CD4-positive, alpha-beta memory T cell (primary cell): ENCODE measurements around the gene TTLL1. TPM values are rescaled to one million over a fixed set of nuclear protein-coding genes. Genes with fewer than 3 reads are reported as not detected.
"Not testable (repeated sequence)": the region's sequence is repeated elsewhere in the genome, so short reads cannot be mapped to it uniquely, and the experiment has no call there.

ENCODE experiments used
- CTCF ChIA-PET: fragments of 350-600 bp; sonication (Branson Sonifier 250); formaldehyde crosslinking; loops from one replicate; lab custom pipeline; 2021; ENCODE audit warnings: inconsistent platforms; ENCODE audit not compliant: partially characterized antibody; lab: Charles Lee
- POLR2A ChIA-PET: fragments of 350-600 bp; sonication (Branson Sonifier 250); formaldehyde crosslinking; loops from one replicate; lab custom pipeline; 2021; ENCODE audit not compliant: partially characterized antibody; lab: Charles Lee
- DNase-seq, 5 donors: peaks; one replicate each; pipeline versions ENCODE4 v3.0.0 to v3.0.0-alpha.2; 2020 to 2022; ENCODE audit warnings: mixed read lengths in 1 of 5
- H3K27ac ChIP-seq: one replicate; pipeline ENCODE4 v1.7.0; 2013; ENCODE audit warnings: low read depth, low read length
- H3K27me3 ChIP-seq: 2 replicates; pipeline ENCODE4 v1.7.0; 2013; ENCODE audit warnings: mild to moderate bottlenecking, low read length, moderate library complexity; ENCODE audit not compliant: insufficient read depth
- H3K36me3 ChIP-seq: 2 replicates; pipeline ENCODE4 v1.7.0; 2013; ENCODE audit warnings: mild to moderate bottlenecking, low read length, moderate library complexity; ENCODE audit not compliant: insufficient read depth
- H3K4me1 ChIP-seq: 2 replicates; pipeline ENCODE4 v1.7.0; 2013; ENCODE audit warnings: mild to moderate bottlenecking, low read length, moderate library complexity; ENCODE audit not compliant: insufficient read depth
- H3K4me3 ChIP-seq, 2 donors: one replicate each; pipeline ENCODE4 v1.7.0; 2013; ENCODE audit warnings: low read length in 2 of 2, mild to moderate bottlenecking in 1 of 2
- H3K9me3 ChIP-seq, 2 donors: one replicate each; pipeline ENCODE4 v1.7.0; 2013; ENCODE audit warnings: low read length in 2 of 2, control low read depth in 1 of 2; ENCODE audit not compliant: control insufficient read depth in 1 of 2
- H3K27ac Mint-ChIP-seq, 7 donors: one replicate each; pipeline ENCODE4 v1.8.0; 2020 to 2021; ENCODE audit warnings: mixed read lengths in 7 of 7, mild to moderate bottlenecking in 6 of 7, inconsistent platforms in 3 of 7, moderate library complexity in 3 of 7
- H3K27me3 Mint-ChIP-seq, 2 donors: one replicate each; pipeline ENCODE4 v1.8.0; 2020 to 2021; ENCODE audit warnings: mixed read lengths in 2 of 2
- H3K36me3 Mint-ChIP-seq, 2 donors: one replicate each; pipeline ENCODE4 v1.8.0; 2020 to 2021; ENCODE audit warnings: mixed read lengths in 2 of 2, inconsistent platforms in 1 of 2, mild to moderate bottlenecking in 1 of 2
- H3K4me1 Mint-ChIP-seq, 4 donors: one replicate each; pipeline ENCODE4 v1.8.0; 2020 to 2021; ENCODE audit warnings: mixed read lengths in 4 of 4, mild to moderate bottlenecking in 1 of 4
- H3K4me3 Mint-ChIP-seq, 8 donors: one replicate each; pipeline ENCODE4 v1.8.0; 2020 to 2021; ENCODE audit warnings: mixed read lengths in 8 of 8, mild to moderate bottlenecking in 7 of 8, moderate library complexity in 6 of 8, inconsistent platforms in 3 of 8
- H3K9me3 Mint-ChIP-seq, 8 donors: one replicate each; pipeline ENCODE4 v1.8.0; 2020 to 2021; ENCODE audit warnings: mixed read lengths in 8 of 8, mild to moderate bottlenecking in 5 of 8, inconsistent platforms in 3 of 8, moderate library complexity in 1 of 8
- intact Hi-C: fragments of 100-400 bp; cut with micrococcal nuclease; formaldehyde crosslinking; loops from one replicate; pipeline ENCODE4 v1.15.1; 2023
- polyA plus RNA-seq, 2 donors: library from polyadenylated mRNA; unstranded; fragments of 300-500 nt; fragmentation: Illumina TruSeq; gene quantifications; one replicate each; pipeline ENCODE4 v1.2.3, GENCODE V29; 2021
- total RNA-seq, 2 experiments: library from RNA; stranded (reverse); gene quantifications; one replicate each; pipeline ENCODE4 v1.2.3, GENCODE V29; 2021

TTLL1 gene
- total and polyA plus RNA-seq, 4 experiments from 2014 or later = 6.4 to 15.6 (median 9.0) TPM

- Mint-ChIP-seq H3K36me3 (peaks cover 0 to 3% of the 10 kb centered on the region in 2 donors), H3K9me3 (no peaks in the 10 kb centered on the region), H3K27ac (peak overlapping the region in 5 of 7 donors; percentile 10 to 85 (median 80)), H3K4me1 (peaks cover 53 to 97% (median 82%) of the 10 kb centered on the region in 4 donors), H3K4me3 (peak overlapping the region in 5 of 8 donors; percentile 22 to 58 (median 43)), H3K27me3 (no peaks in the 10 kb centered on the region)
- Histone ChIP-seq H3K27me3 (no peaks in the 10 kb centered on the region), H3K4me3 (no peak overlapping the region), H3K27ac (no peak overlapping the region), H3K9me3 (no peaks in the 10 kb centered on the region), H3K36me3 (no peaks in the 10 kb centered on the region), H3K4me1 (peaks cover 69% of the 10 kb centered on the region)
- intact Hi-C loops = no loop called here
- CTCF ChIA-PET = interaction anchor here (1.1 to 1.5 kb wide), 2 partner anchors 11 to 88 kb away, joined by 3 read pairs; no protein-coding TSS in a partner anchor
- POLR2A ChIA-PET = interaction anchor here (1.7 to 2.2 kb wide), 2 partner anchors 12 to 13 kb away, joined by 8 read pairs; no protein-coding TSS in a partner anchor
- DNase-seq = no peak
Measured at GRCh38 chr22:43002202-43002586, 87.0 kb downstream of the TTLL1 start.

- POLR2A ChIA-PET = interaction anchor here (1.7 to 2.2 kb wide), 2 partner anchors 12 to 14 kb away, joined by 8 read pairs; no protein-coding TSS in a partner anchor
- CTCF ChIA-PET = interaction anchor here (0.9 to 1.5 kb wide), 4 partner anchors 12 to 89 kb away, joined by 3 to 6 read pairs (median 3); no protein-coding TSS in a partner anchor
- no peaks in the 10 kb centered on the region for H3K9me3 ChIP-seq
- Mint-ChIP-seq H3K27me3 (no peaks in the 10 kb centered on the region), H3K4me3 (peak overlapping the region; percentile 22 to 58 (median 42)), H3K4me1 (peaks cover 49 to 92% (median 77%) of the 10 kb centered on the region in 4 donors), H3K9me3 (no peaks in the 10 kb centered on the region), H3K36me3 (peaks cover 0 to 3% of the 10 kb centered on the region in 2 donors), H3K27ac (peak overlapping the region; percentile 35 to 85 (median 74))
- peaks cover 67% of the 10 kb centered on the region for H3K4me1 ChIP-seq
- no peak for DNase-seq
- no peak overlapping the region for H3K4me3 ChIP-seq
- intact Hi-C loops = no loop called here
- H3K27ac ChIP-seq = no peak overlapping the region
- H3K36me3 ChIP-seq = no peaks in the 10 kb centered on the region
- no peaks in the 10 kb centered on the region for H3K27me3 ChIP-seq
Measured at GRCh38 chr22:43001271-43002201, 87.7 kb downstream of the TTLL1 start.

- peaks cover 0 to 3% of the 10 kb centered on the region in 2 donors for H3K36me3 Mint-ChIP-seq
- H3K27ac Mint-ChIP-seq = peak overlapping the region in 5 of 7 donors; percentile 34 to 85 (median 55)
- Histone ChIP-seq H3K27ac (no peak overlapping the region), H3K4me3 (no peak overlapping the region), H3K9me3 (no peaks in the 10 kb centered on the region), H3K36me3 (no peaks in the 10 kb centered on the region), H3K4me1 (peaks cover 65% of the 10 kb centered on the region), H3K27me3 (no peaks in the 10 kb centered on the region)
- peak overlapping the region in 3 of 8 donors; percentile 25 to 58 (median 35) for H3K4me3 Mint-ChIP-seq
- DNase-seq = no peak
- H3K27me3 Mint-ChIP-seq = no peaks in the 10 kb centered on the region
- intact Hi-C loops = no loop called here
- no peaks in the 10 kb centered on the region for H3K9me3 Mint-ChIP-seq
- peaks cover 45 to 86% (median 70%) of the 10 kb centered on the region in 4 donors for H3K4me1 Mint-ChIP-seq
- ChIA-PET POLR2A (interaction anchor here (1.6 to 2.2 kb wide), 2 partner anchors 13 to 15 kb away, joined by 4 to 8 read pairs; partner anchors contain the start of gene PACSIN2), CTCF (interaction anchor here (0.9 to 1.4 kb wide), 2 partner anchors 14 to 33 kb away, joined by 3 to 6 read pairs; no protein-coding TSS in a partner anchor)
Measured at GRCh38 chr22:43000441-43001175, 88.6 kb downstream of the TTLL1 start.

GRCh38 chr22:42997582-42998090 lies 91.6 kb downstream of the TTLL1 start:
- H3K36me3 Mint-ChIP-seq = peaks cover 6 to 7% of the 10 kb centered on the region in 2 donors
- no peaks in the 10 kb centered on the region for H3K9me3 Mint-ChIP-seq
- H3K27ac Mint-ChIP-seq = peak overlapping the region in 4 of 7 donors; percentile 6 to 79 (median 57)
- H3K27ac ChIP-seq = no peak overlapping the region
- no peaks in the 10 kb centered on the region for H3K9me3 ChIP-seq
- peaks cover 37 to 70% (median 52%) of the 10 kb centered on the region in 4 donors for H3K4me1 Mint-ChIP-seq
- CTCF ChIA-PET = no interaction called here
- DNase-seq = no peak
- POLR2A ChIA-PET = interaction anchor here (0.5 to 0.9 kb wide), 2 partner anchors 9 to 17 kb away, joined by 3 read pairs; partner anchors contain the start of gene PACSIN2
- H3K36me3 ChIP-seq = no peaks in the 10 kb centered on the region
- intact Hi-C loops = no loop called here
- no peaks in the 10 kb centered on the region for H3K27me3 Mint-ChIP-seq
- H3K27me3 ChIP-seq = no peaks in the 10 kb centered on the region
- peak overlapping the region in 2 of 8 donors; percentile 12 to 25 for H3K4me3 Mint-ChIP-seq
- no peak overlapping the region for H3K4me3 ChIP-seq
- peaks cover 44% of the 10 kb centered on the region for H3K4me1 ChIP-seq

GRCh38 chr22:42996646-42997365 lies 92.4 kb downstream of the TTLL1 start:
- Histone ChIP-seq H3K4me3 (no peak overlapping the region), H3K4me1 (peaks cover 35% of the 10 kb centered on the region), H3K27ac (no peak overlapping the region), H3K27me3 (no peaks in the 10 kb centered on the region), H3K9me3 (no peaks in the 10 kb centered on the region), H3K36me3 (no peaks in the 10 kb centered on the region)
- no peaks in the 10 kb centered on the region for H3K9me3 Mint-ChIP-seq
- ChIA-PET CTCF (interaction anchor here (0.5 kb wide), 1 partner anchor 54 kb away, joined by 3 read pairs; no protein-coding TSS in a partner anchor), POLR2A (interaction anchor here (0.9 kb wide), 1 partner anchor 18 kb away, joined by 3 read pairs; the partner anchor contains the start of gene PACSIN2)
- peaks cover 28 to 68% (median 44%) of the 10 kb centered on the region in 4 donors for H3K4me1 Mint-ChIP-seq
- peak overlapping the region in 1 of 7 donors; percentile 62 for H3K27ac Mint-ChIP-seq
- intact Hi-C loops = no loop called here
- H3K36me3 Mint-ChIP-seq = peaks cover 6 to 8% of the 10 kb centered on the region in 2 donors
- H3K27me3 Mint-ChIP-seq = no peaks in the 10 kb centered on the region
- H3K4me3 Mint-ChIP-seq = no peak overlapping the region
- no peak for DNase-seq

- H3K4me3 Mint-ChIP-seq, H3K27me3 Mint-ChIP-seq, H3K27ac ChIP-seq, POLR2A ChIA-PET, H3K36me3 Mint-ChIP-seq, H3K36me3 ChIP-seq, DNase-seq, H3K9me3 ChIP-seq, H3K27me3 ChIP-seq, H3K9me3 Mint-ChIP-seq, H3K4me3 ChIP-seq, H3K27ac Mint-ChIP-seq, intact Hi-C loops: not testable (repeated sequence)
- peaks cover 23 to 63% (median 35%) of the 10 kb centered on the region in 4 donors for H3K4me1 Mint-ChIP-seq
- H3K4me1 ChIP-seq = peaks cover 24% of the 10 kb centered on the region
- CTCF ChIA-PET = interaction anchor here (0.9 kb wide), 1 partner anchor 38 kb away, joined by 3 read pairs; no protein-coding TSS in a partner anchor
Measured at GRCh38 chr22:42995654-42996053, 93.5 kb downstream of the TTLL1 start.
